Spleen (tissue), 11 donors: ENCODE results near the gene TRIM26. TPM values are rescaled to one million over a fixed set of nuclear protein-coding genes. Genes with fewer than 3 reads are reported as not detected.
"Not testable (repeated sequence)": the region's sequence is repeated elsewhere in the genome, so short reads cannot be mapped to it uniquely, and the experiment has no call there.

Experiments
- DNase-seq: peaks from one replicate; pipeline ENCODE4 v3.0.0-alpha.2; 2020
- H3K27ac ChIP-seq, 8 donors: fragments of 200-600 bp; sonication (generic) in 7 of 8; 1 replicate in 4 of 8; 2 replicates in 4 of 8; pipeline versions ENCODE4 v1.5.0 to v1.8.0; 2016 to 2021; ENCODE audit warnings: inconsistent platforms in 4 of 8, mild to moderate bottlenecking in 4 of 8, moderate library complexity in 1 of 8
- H3K27me3 ChIP-seq, 7 donors: fragments of 200-600 bp; sonication (generic) in 6 of 7; replicated peaks in 1 of 7; 1 replicate in 4 of 7; 2 replicates in 3 of 7; pipeline versions ENCODE4 v1.5.0 to v1.8.0; 2016 to 2021; ENCODE audit warnings: inconsistent platforms in 3 of 7, mild to moderate bottlenecking in 1 of 7
- H3K36me3 ChIP-seq, 6 donors: fragments of 200-600 bp; sonication (generic) in 5 of 6; 1 replicate in 4 of 6; 2 replicates in 2 of 6; pipeline versions ENCODE4 v1.5.0 to v1.8.0; 2016 to 2021; ENCODE audit warnings: inconsistent platforms in 2 of 6
- H3K4me1 ChIP-seq, 6 donors: fragments of 200-600 bp; sonication (generic) in 5 of 6; 1 replicate in 3 of 6; 2 replicates in 3 of 6; pipeline versions ENCODE4 v1.5.0 to v1.8.0; 2016 to 2021; ENCODE audit warnings: inconsistent platforms in 3 of 6
- H3K4me3 ChIP-seq, 8 donors: fragments of 200-600 bp; sonication (generic) in 7 of 8; 1 replicate in 4 of 8; 2 replicates in 4 of 8; pipeline versions ENCODE4 v1.5.0 to v1.8.0; 2016 to 2021; ENCODE audit warnings: inconsistent platforms in 4 of 8, mild to moderate bottlenecking in 4 of 8, moderate library complexity in 2 of 8
- H3K9me3 ChIP-seq, 8 donors: fragments of 200-600 bp; sonication (generic) in 7 of 8; 1 replicate in 4 of 8; 2 replicates in 4 of 8; pipeline versions ENCODE4 v1.5.0 to v1.8.0; 2016 to 2021; ENCODE audit warnings: inconsistent platforms in 4 of 8
- CTCF ChIP-seq, 11 experiments: fragments of 200-600 bp in 7 of 11; fragments of 450-650 bp in 4 of 11; sonication (generic) in 4 of 11; IDR thresholded peaks in 8 of 11; conservative IDR thresholded peaks in 3 of 11; 1 replicate in 7 of 11; 2 replicates in 4 of 11; pipeline versions ENCODE4 v1.4.0 to v1.8.0; 2016 to 2021; ENCODE audit warnings: antibody characterized with exemption in 11 of 11, inconsistent platforms in 4 of 11, mild to moderate bottlenecking in 1 of 11
- POLR2A ChIP-seq, 3 donors: fragments of 450-650 bp; IDR thresholded peaks; one replicate each; pipeline ENCODE4 v1.5.1; 2017; ENCODE audit warnings: antibody characterized with exemption in 3 of 3, mild to moderate bottlenecking in 1 of 3
- POLR2AphosphoS5 ChIP-seq, 3 donors: sonication (generic); formaldehyde crosslinking; IDR thresholded peaks; one replicate each; pipeline ENCODE4 v1.5.1; 2017; ENCODE audit warnings: antibody characterized with exemption in 3 of 3
- WGBS, 5 donors: extraction: QIAGEN DNeasy Blood & Tissue Kit in 3 of 5; methylation state at CpG; one replicate each; pipeline versions ENCODE4 v1.1.5 to v1.1.7; 2013 to 2018; 5-methylcytosine and 5-hydroxymethylcytosine counted together
- intact Hi-C: fragments of 100-400 bp; cut with DNase I; formaldehyde crosslinking; loops from one replicate; pipeline ENCODE4 v1.15.0; 2023; ENCODE audit warnings: low total_unique reads
- polyA plus RNA-seq, 3 donors: library from polyadenylated mRNA; stranded (reverse); fragments of 200-250 nt; gene quantifications; one replicate each; pipeline ENCODE4 v1.2.1, GENCODE V29; 2013
- total RNA-seq, 7 donors: library from RNA; depleted of rRNA in 3 of 7; stranded (reverse); fragments of >200 nt in 3 of 7; fragmentation: NEBNext Ultra II Directional in 4 of 7; extraction: Animal tissue kit (Norgen Biotek cat#: 25700) in 4 of 7; gene quantifications; one replicate each; pipeline versions ENCODE4 v1.1.0 to v1.2.1, GENCODE V29; 2016 to 2021
- donor health status: healthy with polysubstance abuse.
- donor health status: DM: no; HTN: no; CAD: no; lungs with moderate emphysema.
- donor health status: DM: no; HTN: no; CAD: no.
- donor health status: Bipolar disorder and iron deficiency.
- donor health status: healthy.
- donor health status: DM: no; HTN: no; CAD: no.
- donor health status: DM: yes; HTN: yes; CAD: no.

Gene TRIM26
- total and polyA plus RNA-seq, 10 donors, result 22.6 to 64.3 (median 46.8) TPM

- no peaks in the 10 kb centered on the region for H3K9me3 ChIP-seq
- no peaks in the 10 kb centered on the region for H3K4me1 ChIP-seq
- intact Hi-C loops, result no loop called here
- WGBS, 5 donors, result 67 to 76% (median 69%) methylated on average over 7 of the region's 7 CpGs
- TF ChIP-seq POLR2AphosphoS5 (IDR thresholded peaks at IDR 0.05) (no peak), POLR2A (IDR thresholded peaks at IDR 0.05) (no peak), CTCF (IDR thresholded peaks at IDR 0.05 in 8 of 11, conservative IDR thresholded peaks at IDR 0.05 in 3 of 11) (no peak)
- no peaks in the 10 kb centered on the region for H3K36me3 ChIP-seq
- H3K27ac ChIP-seq, result no peak overlapping the region
- H3K27me3 ChIP-seq, result peaks cover 0 to 50% (median 4%) of the 10 kb centered on the region in 7 donors
- no peak for DNase-seq
- no peak overlapping the region for H3K4me3 ChIP-seq
Observed at GRCh38 chr6:30145818-30146217, 67.4 kb downstream of the TRIM26 start.

- Histone ChIP-seq H3K4me3 (no peak overlapping the region), H3K4me1 (no peaks in the 10 kb centered on the region), H3K27me3 (peaks cover 0 to 52% (median 4%) of the 10 kb centered on the region in 7 donors), H3K27ac (no peak overlapping the region), H3K36me3 (no peaks in the 10 kb centered on the region), H3K9me3 (no peaks in the 10 kb centered on the region)
- 59 to 74% (median 66%) methylated on average over 6 of the region's 6 CpGs for WGBS, 5 donors
- no peak for DNase-seq
- intact Hi-C loops, result no loop called here
- TF ChIP-seq POLR2AphosphoS5 (IDR thresholded peaks at IDR 0.05) (no peak), CTCF (IDR thresholded peaks at IDR 0.05 in 8 of 11, conservative IDR thresholded peaks at IDR 0.05 in 3 of 11) (no peak), POLR2A (IDR thresholded peaks at IDR 0.05) (no peak)
Observed at GRCh38 chr6:30144811-30145210, 68.4 kb downstream of the TRIM26 start.

GRCh38 chr6:30143780-30144179 lies 69.4 kb downstream of the TRIM26 start:
- no peak for DNase-seq
- intact Hi-C loops, result no loop called here
- Histone ChIP-seq H3K9me3 (no peaks in the 10 kb centered on the region), H3K27ac (no peak overlapping the region), H3K36me3 (no peaks in the 10 kb centered on the region), H3K4me1 (no peaks in the 10 kb centered on the region), H3K27me3 (peaks cover 0 to 58% (median 4%) of the 10 kb centered on the region in 7 donors), H3K4me3 (no peak overlapping the region)
- 73 to 81% (median 79%) methylated on average over 2 of the region's 2 CpGs for WGBS, 5 donors
- TF ChIP-seq POLR2A (IDR thresholded peaks at IDR 0.05), result no peak
- TF ChIP-seq POLR2AphosphoS5 (IDR thresholded peaks at IDR 0.05), result no peak
- no peak for TF ChIP-seq CTCF (IDR thresholded peaks at IDR 0.05 in 8 of 11, conservative IDR thresholded peaks at IDR 0.05 in 3 of 11)

- H3K4me3 ChIP-seq, result no peak overlapping the region
- WGBS, 5 donors, result 80 to 89% (median 85%) methylated on average over 3 of the region's 3 CpGs
- TF ChIP-seq POLR2A (IDR thresholded peaks at IDR 0.05) (no peak), POLR2AphosphoS5 (IDR thresholded peaks at IDR 0.05) (no peak), CTCF (IDR thresholded peaks at IDR 0.05 in 8 of 11, conservative IDR thresholded peaks at IDR 0.05 in 3 of 11) (no peak)
- no peak overlapping the region for H3K27ac ChIP-seq
- DNase-seq, result no peak
- H3K4me1 ChIP-seq, result no peaks in the 10 kb centered on the region
- H3K27me3 ChIP-seq, result peaks cover 0 to 60% (median 6%) of the 10 kb centered on the region in 7 donors
- H3K9me3 ChIP-seq, result no peaks in the 10 kb centered on the region
- H3K36me3 ChIP-seq, result no peaks in the 10 kb centered on the region
- intact Hi-C loops, result no loop called here
Observed at GRCh38 chr6:30142665-30143064, 70.5 kb downstream of the TRIM26 start.

- H3K9me3 ChIP-seq, DNase-seq: not testable (repeated sequence)
Observed at GRCh38 chr6:30140240-30140639, 73.0 kb downstream of the TRIM26 start.

More at GRCh38 chr6:30140240-30140639, 73.0 kb downstream of the TRIM26 start:
- H3K4me3 ChIP-seq, H3K4me1 ChIP-seq, intact Hi-C loops, H3K27ac ChIP-seq, H3K36me3 ChIP-seq: not testable (repeated sequence)
- 82 to 95% (median 91%) methylated on average over 8 of the region's 8 CpGs for WGBS, 5 donors
- H3K27me3 ChIP-seq, result peaks cover 0 to 53% (median 5%) of the 10 kb centered on the region in 7 donors
